Measurements from ENCODE around the gene RYR1.

RYR1 gene

DNA sequence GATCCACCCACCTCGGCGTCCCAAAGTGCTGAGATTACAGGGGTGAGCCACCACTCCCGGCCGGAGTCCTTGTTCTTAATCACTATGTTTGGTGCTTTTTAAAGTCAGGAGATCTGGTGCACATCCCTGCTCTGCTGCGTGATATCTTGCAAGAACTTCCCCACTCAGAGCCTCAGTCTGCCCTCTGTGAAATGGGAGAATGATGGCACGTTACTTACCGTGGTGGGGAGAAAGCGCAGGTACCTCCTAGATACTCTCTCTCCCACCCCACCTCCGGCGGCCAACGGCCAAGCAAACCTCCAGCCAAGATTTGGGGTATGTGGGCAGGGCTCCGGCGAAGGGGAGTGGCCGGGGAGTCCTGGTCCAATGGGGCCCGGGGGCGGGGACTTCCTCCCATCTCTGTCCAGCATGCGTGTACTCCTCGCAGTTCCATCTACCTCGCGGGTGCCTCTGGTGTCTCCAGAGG lies at the start of gene RYR1:
TSS of gene RYR1 (plus strand) at position 424 of the 466 bp plus-strand sequence. CDS start 139 bp downstream, outside the sequence.
- DNase-seq (ENCODE audit: low spot score), result peak; percentile 12

- no peak for DNase-seq (ENCODE audit: low spot score)
Observed at GRCh38 chr19:38383743-38384142, 49.7 kb upstream of the RYR1 start.

DNA sequence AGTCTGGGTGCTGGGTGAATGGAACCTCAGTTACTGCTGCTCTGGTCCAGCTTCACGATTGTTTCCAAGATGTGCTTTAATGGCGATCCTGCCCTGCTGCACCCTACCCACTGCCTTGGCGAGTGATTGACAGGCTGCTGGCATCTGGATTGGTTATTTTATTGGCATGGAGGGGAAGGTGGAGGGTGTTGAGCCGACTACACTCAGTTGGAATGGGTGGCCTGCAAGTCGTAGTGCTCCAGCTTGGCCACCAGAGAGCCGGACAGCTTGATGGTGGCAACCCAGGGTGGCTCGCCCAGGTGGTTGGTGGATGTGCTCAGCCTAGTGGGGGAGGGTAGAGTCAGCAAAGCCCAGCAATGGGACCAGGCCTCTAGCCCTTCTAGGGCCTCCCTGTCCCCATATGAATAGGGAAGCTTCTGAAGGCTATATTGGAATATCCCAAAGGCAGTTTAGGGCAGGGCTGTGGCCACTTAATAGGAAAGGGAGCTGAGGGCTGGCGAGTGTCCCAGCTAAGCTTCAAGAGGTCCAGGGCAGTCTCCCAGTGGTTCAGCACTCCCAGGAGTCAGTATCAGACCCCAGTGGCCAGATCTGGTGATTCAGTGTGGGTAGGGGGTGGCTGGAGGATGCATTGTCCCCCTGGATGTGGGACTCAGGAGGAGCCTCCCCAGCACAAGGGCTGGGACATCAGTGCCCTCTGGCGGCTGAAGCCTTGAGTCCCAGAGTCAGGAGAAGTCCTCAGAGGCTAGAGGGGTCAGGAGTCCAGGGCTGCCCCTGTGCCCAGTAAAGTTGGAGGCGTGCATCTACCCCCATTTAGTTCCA lies 49.1 kb upstream of the RYR1 start:
- DNase-seq (ENCODE audit: low spot score), result no peak

- DNase-seq (ENCODE audit: low spot score), result no peak
Observed at GRCh38 chr19:38385057-38385803, 48.3 kb upstream of the RYR1 start.

DNA sequence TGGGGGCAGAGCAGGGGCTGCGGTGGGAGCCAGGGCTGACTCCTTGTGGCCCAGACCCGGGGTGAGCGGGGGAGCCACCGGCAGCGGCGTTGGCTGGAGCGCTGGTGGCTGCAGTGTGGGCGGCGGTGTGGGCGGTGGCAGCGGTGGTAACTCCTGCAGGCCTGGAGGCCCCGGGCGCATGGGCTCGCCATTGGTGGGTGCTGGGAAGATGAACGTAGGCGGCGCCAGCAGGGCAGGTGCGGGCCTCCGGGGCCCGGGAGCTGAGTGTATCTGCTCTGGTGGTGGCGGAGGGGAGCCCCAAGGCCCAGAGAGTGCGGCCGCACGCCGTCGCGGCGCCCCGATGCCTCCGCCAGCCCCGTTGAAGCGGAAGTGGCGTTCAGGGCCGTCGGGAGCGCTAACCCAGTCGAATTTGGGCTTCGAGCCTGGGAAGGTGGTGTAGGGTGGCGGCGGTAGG lies 47.7 kb upstream of the RYR1 start:
- no peak for DNase-seq (ENCODE audit: low spot score)

DNA sequence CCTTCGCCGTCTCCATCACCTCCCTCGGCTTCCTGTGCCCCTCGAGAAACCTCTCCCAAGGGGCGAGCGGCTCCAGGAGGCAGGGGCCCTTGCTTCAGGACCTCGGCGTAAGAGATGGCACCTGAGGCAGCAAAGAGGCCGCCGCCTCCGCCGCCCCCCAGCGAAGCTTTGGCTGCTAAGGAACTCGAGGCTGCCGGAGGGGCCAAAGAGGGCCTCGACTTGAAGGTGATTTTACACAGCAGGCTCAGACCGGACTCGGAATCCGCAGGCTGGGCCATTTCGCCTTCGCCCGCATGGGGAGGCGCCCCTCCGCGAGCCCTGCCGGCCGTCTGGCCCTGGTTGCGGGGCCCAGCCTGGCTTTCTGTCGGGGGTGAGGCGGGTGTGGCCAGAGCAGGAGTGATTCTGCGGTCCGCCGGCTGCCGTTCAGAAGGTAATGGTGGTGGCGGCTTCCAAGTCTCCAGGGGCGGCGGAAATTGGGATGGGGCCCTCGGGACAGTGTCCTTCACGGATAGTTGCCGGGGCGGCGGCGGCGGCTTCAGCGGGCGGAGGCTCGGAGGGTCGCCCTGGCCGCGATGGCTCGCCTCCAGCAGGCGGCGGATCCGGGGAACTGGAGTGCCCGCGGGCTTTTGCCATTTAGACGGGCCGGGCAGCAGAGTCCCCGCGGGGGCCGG lies 47.1 kb upstream of the RYR1 start:
- no peak for DNase-seq (ENCODE audit: low spot score)

DNA sequence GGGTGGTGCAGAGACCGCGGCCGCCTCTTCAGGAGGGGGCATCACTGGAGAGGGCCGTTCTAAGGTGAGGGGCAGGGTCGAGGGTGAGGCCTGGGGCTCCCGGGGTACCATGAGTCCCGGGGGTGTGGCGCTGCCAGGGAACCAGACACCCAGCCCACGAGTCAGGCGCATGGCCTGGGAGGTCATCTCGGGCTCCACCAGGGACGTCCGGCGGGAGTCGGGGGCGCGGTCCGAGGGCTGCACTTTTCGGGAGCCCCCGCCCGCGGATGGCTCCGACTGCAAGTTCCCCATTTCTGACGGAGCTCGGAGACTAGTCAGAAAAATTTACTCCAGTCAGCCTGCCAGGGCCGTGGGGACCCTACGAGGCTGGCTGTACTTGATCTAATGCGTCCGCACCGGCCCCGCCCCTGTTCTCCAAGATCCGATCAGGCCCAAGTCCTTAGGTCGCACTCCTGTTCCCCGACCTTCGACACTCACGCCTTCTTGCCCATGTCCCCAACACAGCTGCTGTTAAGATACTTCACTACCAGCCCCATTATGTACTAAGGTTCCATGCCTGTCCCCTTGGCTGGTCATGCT lies 46.4 kb upstream of the RYR1 start:
- DNase-seq (ENCODE audit: low spot score), result no peak

- peak; percentile 81 for DNase-seq (ENCODE audit: low spot score)
Observed at GRCh38 chr19:38387550-38388348, 45.7 kb upstream of the RYR1 start, which contains the start of gene GGN. GGN (minus strand) TSS chr19:38388034; CDS start chr19:38387261, 773 bp downstream.

DNA sequence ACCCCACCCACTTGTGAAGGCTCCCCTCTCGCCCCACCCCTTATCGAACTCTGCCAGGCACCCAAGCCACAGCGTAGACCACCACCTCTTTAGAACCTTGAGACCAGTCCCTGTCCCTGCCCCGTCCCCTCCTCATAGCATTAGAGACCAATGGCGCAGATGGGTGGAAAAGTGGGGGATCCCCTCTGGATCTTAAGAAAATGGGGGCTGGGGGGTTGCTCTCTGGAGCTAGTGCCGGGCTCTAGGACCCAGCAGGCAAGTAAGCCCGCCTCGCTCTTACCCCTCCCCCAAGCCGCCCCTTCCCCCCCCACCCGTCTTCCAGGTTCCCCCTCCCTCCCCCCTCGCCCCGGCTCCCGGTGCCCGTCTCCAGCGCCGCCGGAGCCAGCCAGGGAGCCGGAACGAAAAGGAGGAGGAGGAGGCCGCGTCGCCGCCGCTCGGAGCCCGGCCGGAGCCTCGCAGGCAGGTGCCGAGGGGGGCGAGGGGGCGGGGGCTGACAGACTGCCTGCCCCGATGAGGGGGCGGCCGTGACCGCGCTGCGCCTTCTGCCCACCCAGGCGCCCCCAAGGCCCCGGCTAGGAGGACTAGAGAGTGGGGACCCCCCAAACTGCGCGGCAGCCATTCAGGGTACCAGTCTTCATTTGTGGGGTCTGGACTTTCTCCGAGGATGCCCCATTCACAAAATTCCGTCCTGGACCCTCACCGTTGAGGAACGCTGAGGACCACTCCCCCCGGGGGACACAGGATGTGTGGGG lies 45.0 kb upstream of the RYR1 start, which contains the start of gene SPRED3:
TSS of gene SPRED3 (plus strand) at position 349 of the 752 bp plus-strand sequence. CDS start 1,606 bp downstream, outside the sequence.
- DNase-seq (ENCODE audit: low spot score), result no peak

- DNase-seq (ENCODE audit: low spot score), result no peak
Observed at GRCh38 chr19:38389101-38389925, 44.2 kb upstream of the RYR1 start.

- DNase-seq (ENCODE audit: low spot score), result no peak
Observed at GRCh38 chr19:38389957-38390924, 43.2 kb upstream of the RYR1 start.

DNA sequence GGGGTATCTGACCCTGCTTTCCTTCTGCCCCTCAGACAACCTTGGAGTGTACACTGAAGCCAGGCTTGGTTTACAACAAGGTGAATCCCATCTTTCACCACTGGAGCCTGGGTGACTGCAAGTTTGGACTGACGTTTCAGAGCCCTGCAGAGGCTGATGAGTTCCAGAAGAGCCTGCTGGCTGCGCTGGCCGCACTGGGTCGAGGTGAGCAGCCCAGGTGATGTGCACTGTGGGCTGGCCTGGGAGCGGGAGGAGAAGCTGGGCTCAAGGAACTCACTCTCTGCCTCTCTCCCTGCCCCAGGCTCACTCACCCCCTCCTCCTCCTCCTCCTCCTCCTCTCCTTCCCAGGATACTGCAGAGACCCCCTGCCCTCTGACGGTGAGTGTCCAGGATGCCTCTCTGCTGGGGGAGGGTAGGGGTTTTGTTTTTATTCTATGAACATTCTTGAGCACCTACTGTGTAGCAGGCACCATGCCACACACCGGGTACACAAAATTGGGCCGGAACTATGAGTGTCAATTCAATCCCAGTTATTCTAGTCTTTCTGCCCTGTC lies 41.5 kb upstream of the RYR1 start:
- DNase-seq (ENCODE audit: low spot score), result no peak

GRCh38 chr19:38392707-38393308 lies 40.7 kb upstream of the RYR1 start:
- DNase-seq (ENCODE audit: low spot score), result no peak

- DNase-seq (ENCODE audit: low spot score), result no peak
Observed at GRCh38 chr19:38394488-38394887, 39.0 kb upstream of the RYR1 start.

- no peak for DNase-seq (ENCODE audit: low spot score)
Observed at GRCh38 chr19:38395381-38396114, 37.9 kb upstream of the RYR1 start.

DNA sequence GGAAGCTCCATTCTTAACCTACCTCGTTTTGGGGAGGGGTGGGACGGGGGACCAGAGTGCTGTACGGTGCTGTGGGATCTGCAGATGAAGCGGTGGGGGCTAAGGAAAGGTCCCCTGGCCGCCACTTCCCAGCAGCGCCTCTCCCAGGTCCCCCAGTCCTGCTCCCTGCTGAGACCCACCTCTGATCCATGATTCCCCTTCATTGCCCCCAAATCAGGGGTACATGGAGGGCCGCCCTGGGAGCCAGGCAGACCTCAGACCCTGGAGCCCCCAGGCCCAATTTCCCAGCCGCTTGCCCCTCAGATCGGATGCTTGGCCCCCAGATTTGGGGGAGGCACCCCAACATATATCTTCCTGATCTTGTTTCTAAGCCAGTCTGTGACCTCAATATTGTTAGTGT lies 34.4 kb upstream of the RYR1 start:
- DNase-seq (ENCODE audit: low spot score), result no peak

DNA sequence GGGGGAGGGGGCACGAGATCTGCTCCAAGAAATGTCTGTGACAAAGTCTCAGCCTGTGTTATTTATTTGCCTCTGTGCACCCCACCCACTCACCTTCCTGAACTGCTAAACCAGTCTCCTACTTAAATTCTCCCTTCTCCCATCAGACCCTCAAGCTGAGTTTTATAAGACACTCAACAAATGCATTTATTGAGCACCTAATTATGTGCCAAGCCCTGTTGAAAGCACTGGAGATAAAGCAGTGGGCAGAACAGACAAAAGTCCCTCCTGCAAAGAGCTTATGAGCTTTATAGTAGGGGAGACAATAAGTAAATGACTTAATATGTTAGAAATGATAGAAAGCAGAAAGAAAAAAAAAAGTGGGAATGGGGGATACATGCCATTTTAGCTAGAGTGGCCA lies 34.0 kb upstream of the RYR1 start:
- no peak for DNase-seq (ENCODE audit: low spot score)
